ENCODE data around the gene RPTOR. TPM values are rescaled to one million over a fixed set of nuclear protein-coding genes. Genes with fewer than 3 reads are reported as not detected.
"Not testable (repeated sequence)": the region's sequence is repeated elsewhere in the genome, so short reads cannot be mapped to it uniquely, and the experiment has no call there.

Gene RPTOR
- total RNA-seq, 2 donors from 2014 or later: 62.0 to 228 TPM

- no peak for ATAC-seq (replicated peaks)
- Mint-ChIP-seq H3K4me3 (no peak overlapping the region), H3K4me1 (no peaks in the 10 kb centered on the region), H3K27me3 (no peaks in the 10 kb centered on the region), H3K36me3 (ENCODE audit: low read depth) (peaks cover 17% of the 10 kb centered on the region), H3K9me3 (peaks cover 11% of the 10 kb centered on the region), H3K27ac (peak overlapping the region; percentile 33)
These were observed 259.1 kb downstream of the RPTOR start for GRCh38 chr17:80803451-80804428.

GRCh38 chr17:80804466-80804865, 259.8 kb downstream of the RPTOR start:
- Mint-ChIP-seq H3K27me3 (no peaks in the 10 kb centered on the region), H3K27ac (peak overlapping the region; percentile 25), H3K36me3 (ENCODE audit: low read depth) (peaks cover 17% of the 10 kb centered on the region), H3K4me1 (no peaks in the 10 kb centered on the region), H3K4me3 (no peak overlapping the region), H3K9me3 (peaks cover 11% of the 10 kb centered on the region)
- no peak for ATAC-seq (replicated peaks)

- Mint-ChIP-seq H3K36me3 (ENCODE audit: low read depth) (peaks cover 17% of the 10 kb centered on the region), H3K4me1 (no peaks in the 10 kb centered on the region), H3K9me3 (peaks cover 11% of the 10 kb centered on the region), H3K4me3 (no peak overlapping the region), H3K27ac (peak overlapping the region; percentile 46), H3K27me3 (no peaks in the 10 kb centered on the region)
- ATAC-seq (replicated peaks): no peak
These were observed 260.6 kb downstream of the RPTOR start for GRCh38 chr17:80805032-80805751.

GRCh38 chr17:80807014-80807413, 262.4 kb downstream of the RPTOR start:
- H3K9me3 Mint-ChIP-seq: peaks cover 11% of the 10 kb centered on the region
- no peaks in the 10 kb centered on the region for H3K27me3 Mint-ChIP-seq
- H3K4me1 Mint-ChIP-seq: peaks cover 8% of the 10 kb centered on the region
- no peak overlapping the region for H3K4me3 Mint-ChIP-seq
- no peak overlapping the region for H3K27ac Mint-ChIP-seq
- peaks cover 24% of the 10 kb centered on the region for H3K36me3 Mint-ChIP-seq (ENCODE audit: low read depth)
- no peak for ATAC-seq (replicated peaks)

- peaks cover 11% of the 10 kb centered on the region for H3K9me3 Mint-ChIP-seq
- no peak overlapping the region for H3K4me3 Mint-ChIP-seq
- H3K27me3 Mint-ChIP-seq: no peaks in the 10 kb centered on the region
- ATAC-seq (replicated peaks): no peak
- peaks cover 31% of the 10 kb centered on the region for H3K36me3 Mint-ChIP-seq (ENCODE audit: low read depth)
- H3K4me1 Mint-ChIP-seq: peaks cover 16% of the 10 kb centered on the region
- H3K27ac Mint-ChIP-seq: no peak overlapping the region
These were observed 263.2 kb downstream of the RPTOR start for GRCh38 chr17:80807882-80808281.

GRCh38 chr17:80811181-80812105, 266.8 kb downstream of the RPTOR start:
- peak overlapping the region; percentile 86 for H3K4me3 Mint-ChIP-seq
- H3K27ac Mint-ChIP-seq: peak overlapping the region; percentile 99
- no peaks in the 10 kb centered on the region for H3K27me3 Mint-ChIP-seq
- peak; percentile 63 for ATAC-seq (replicated peaks)
- peaks cover 7% of the 10 kb centered on the region for H3K9me3 Mint-ChIP-seq
- H3K4me1 Mint-ChIP-seq: peaks cover 24% of the 10 kb centered on the region
- peaks cover 27% of the 10 kb centered on the region for H3K36me3 Mint-ChIP-seq (ENCODE audit: low read depth)

- Mint-ChIP-seq H3K27ac (peak overlapping the region; percentile 99), H3K36me3 (ENCODE audit: low read depth) (peaks cover 18% of the 10 kb centered on the region), H3K9me3 (peaks cover 2% of the 10 kb centered on the region), H3K4me1 (peaks cover 29% of the 10 kb centered on the region), H3K27me3 (no peaks in the 10 kb centered on the region), H3K4me3 (peak overlapping the region; percentile 86)
- ATAC-seq (replicated peaks): peak; percentile 92
These were observed 267.9 kb downstream of the RPTOR start for GRCh38 chr17:80812362-80813088.

- H3K36me3 Mint-ChIP-seq (ENCODE audit: low read depth): peaks cover 20% of the 10 kb centered on the region
- ATAC-seq (replicated peaks): no peak
- peak overlapping the region; percentile 99 for H3K27ac Mint-ChIP-seq
- H3K4me1 Mint-ChIP-seq: peaks cover 37% of the 10 kb centered on the region
- peak overlapping the region; percentile 86 for H3K4me3 Mint-ChIP-seq
- no peaks in the 10 kb centered on the region for H3K9me3 Mint-ChIP-seq
- no peaks in the 10 kb centered on the region for H3K27me3 Mint-ChIP-seq
These were observed 268.7 kb downstream of the RPTOR start for GRCh38 chr17:80813318-80813717.

- no peaks in the 10 kb centered on the region for H3K27me3 Mint-ChIP-seq
- no peaks in the 10 kb centered on the region for H3K9me3 Mint-ChIP-seq
- H3K4me3 Mint-ChIP-seq: no peak overlapping the region
- peaks cover 43% of the 10 kb centered on the region for H3K4me1 Mint-ChIP-seq
- peak overlapping the region; percentile 76 for H3K27ac Mint-ChIP-seq
- H3K36me3 Mint-ChIP-seq (ENCODE audit: low read depth): peaks cover 20% of the 10 kb centered on the region
- no peak for ATAC-seq (replicated peaks)
These were observed 269.9 kb downstream of the RPTOR start for GRCh38 chr17:80814491-80814890.

GRCh38 chr17:80815151-80815681, 270.6 kb downstream of the RPTOR start:
- Mint-ChIP-seq H3K27ac (peak overlapping the region; percentile 76), H3K9me3 (no peaks in the 10 kb centered on the region), H3K36me3 (ENCODE audit: low read depth) (peaks cover 20% of the 10 kb centered on the region), H3K4me3 (no peak overlapping the region), H3K4me1 (peaks cover 50% of the 10 kb centered on the region), H3K27me3 (no peaks in the 10 kb centered on the region)
- ATAC-seq (replicated peaks): no peak

- peaks cover 52% of the 10 kb centered on the region for H3K4me1 Mint-ChIP-seq
These were observed 271.1 kb downstream of the RPTOR start for GRCh38 chr17:80815718-80816117.

GRCh38 chr17:80816241-80817103, 271.8 kb downstream of the RPTOR start:
- Mint-ChIP-seq H3K27me3 (no peaks in the 10 kb centered on the region), H3K36me3 (ENCODE audit: low read depth) (peaks cover 18% of the 10 kb centered on the region), H3K4me3 (no peak overlapping the region), H3K4me1 (peaks cover 50% of the 10 kb centered on the region), H3K27ac (peak overlapping the region; percentile 78), H3K9me3 (no peaks in the 10 kb centered on the region)
- no peak for ATAC-seq (replicated peaks)

More at GRCh38 chr17:80815718-80816117, 271.1 kb downstream of the RPTOR start:
- Mint-ChIP-seq H3K27ac (peak overlapping the region; percentile 76), H3K36me3 (ENCODE audit: low read depth) (peaks cover 20% of the 10 kb centered on the region)
- H3K9me3 Mint-ChIP-seq; H3K27me3 Mint-ChIP-seq; ATAC-seq (replicated peaks); H3K4me3 Mint-ChIP-seq: not testable (repeated sequence)

All from activated T-helper 17 cell treated with anti-CD3 and anti-CD28 coated beads, Interleukin-2, amount 50 U/mL, for 72 hours (primary cell).